ENCODE measurements around the gene CTNNA3. TPM values are rescaled to one million over a fixed set of nuclear protein-coding genes. Genes with fewer than 3 reads are reported as not detected.
A peak's percentile ranks its signal among the peaks of the same experiment; 100 is the strongest.
"Not testable (repeated sequence)": the region's sequence is repeated elsewhere in the genome, so short reads cannot be mapped to it uniquely, and the experiment has no call there.

The CTNNA3 gene
- total RNA-seq, 4 donors from 2014 or later: 1.2 to 7.1 (median 1.3) TPM

DNA sequence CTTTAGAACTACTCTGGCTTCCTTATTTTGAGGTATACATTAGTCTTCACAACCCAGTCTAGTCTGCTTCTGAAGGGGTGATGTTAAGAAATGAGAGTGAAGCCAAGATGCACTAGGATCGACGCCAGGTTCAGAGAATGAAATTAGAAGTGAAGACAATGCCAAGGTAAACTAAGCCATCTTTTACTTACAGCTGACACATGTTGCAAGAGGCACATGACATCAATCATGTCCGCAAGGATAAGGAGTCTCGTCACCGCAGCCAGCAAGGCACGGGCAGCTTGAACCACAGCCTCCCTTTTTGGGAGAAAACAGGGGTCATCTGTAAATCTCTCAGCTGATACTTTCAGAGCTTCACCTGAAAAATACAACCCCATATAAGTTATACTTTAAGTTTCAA is 156.7 kb downstream of the CTNNA3 start:
- ATAC-seq (ENCODE audit: low FRiP score) (no peak), DNase-seq (ENCODE audit: low spot score) (no peak)
- TF ChIP-seq, protein P1, sequence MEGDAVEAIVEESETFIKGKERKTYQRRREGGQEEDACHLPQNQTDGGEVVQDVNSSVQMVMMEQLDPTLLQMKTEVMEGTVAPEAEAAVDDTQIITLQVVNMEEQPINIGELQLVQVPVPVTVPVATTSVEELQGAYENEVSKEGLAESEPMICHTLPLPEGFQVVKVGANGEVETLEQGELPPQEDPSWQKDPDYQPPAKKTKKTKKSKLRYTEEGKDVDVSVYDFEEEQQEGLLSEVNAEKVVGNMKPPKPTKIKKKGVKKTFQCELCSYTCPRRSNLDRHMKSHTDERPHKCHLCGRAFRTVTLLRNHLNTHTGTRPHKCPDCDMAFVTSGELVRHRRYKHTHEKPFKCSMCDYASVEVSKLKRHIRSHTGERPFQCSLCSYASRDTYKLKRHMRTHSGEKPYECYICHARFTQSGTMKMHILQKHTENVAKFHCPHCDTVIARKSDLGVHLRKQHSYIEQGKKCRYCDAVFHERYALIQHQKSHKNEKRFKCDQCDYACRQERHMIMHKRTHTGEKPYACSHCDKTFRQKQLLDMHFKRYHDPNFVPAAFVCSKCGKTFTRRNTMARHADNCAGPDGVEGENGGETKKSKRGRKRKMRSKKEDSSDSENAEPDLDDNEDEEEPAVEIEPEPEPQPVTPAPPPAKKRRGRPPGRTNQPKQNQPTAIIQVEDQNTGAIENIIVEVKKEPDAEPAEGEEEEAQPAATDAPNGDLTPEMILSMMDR (IDR thresholded peaks at IDR 0.05): no peak

DNA sequence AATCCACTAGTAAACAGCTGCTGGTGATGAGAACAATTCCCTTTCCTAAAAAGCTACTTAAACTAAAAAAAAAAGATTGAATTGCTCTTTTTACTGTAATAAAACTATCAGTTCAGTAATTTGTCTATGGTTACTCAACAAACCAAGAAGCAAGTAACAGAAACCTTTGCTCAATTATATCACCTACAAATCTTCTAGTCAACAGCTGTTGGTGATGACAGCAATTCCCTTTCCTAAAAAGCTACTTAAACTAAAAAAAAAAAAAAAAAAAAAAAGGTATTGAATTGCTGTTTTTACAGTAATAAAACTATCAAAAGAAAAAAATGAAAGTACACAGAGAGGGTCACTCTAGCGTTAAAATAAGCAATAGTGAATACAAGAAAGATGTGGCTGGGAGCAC is 158.1 kb downstream of the CTNNA3 start:
- ATAC-seq (ENCODE audit: low FRiP score): no peak
- TF ChIP-seq, protein P1 (IDR thresholded peaks at IDR 0.05): no peak
- DNase-seq (ENCODE audit: low spot score): no peak

DNA sequence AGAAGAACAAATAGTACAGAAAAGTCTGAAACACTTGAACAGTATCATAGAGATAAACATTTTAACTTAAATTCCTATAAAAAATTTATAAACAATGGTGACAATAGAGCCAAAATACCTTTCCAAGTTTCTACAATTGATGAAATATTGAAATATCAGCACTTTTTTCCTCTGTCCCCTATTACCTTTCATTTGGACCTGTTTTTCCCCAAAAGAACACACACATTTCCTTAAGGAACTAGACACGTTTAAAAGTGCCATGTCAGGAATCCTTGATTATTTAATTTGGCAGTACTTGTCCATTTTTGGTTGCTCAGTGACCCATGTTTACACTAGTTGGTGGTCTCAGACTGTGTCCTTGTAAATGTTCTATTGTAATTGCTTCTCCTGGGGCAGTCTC is 162.6 kb downstream of the CTNNA3 start:
- DNase-seq (ENCODE audit: low spot score): no peak
- ATAC-seq (ENCODE audit: low FRiP score): no peak
- TF ChIP-seq, protein P1 (IDR thresholded peaks at IDR 0.05): no peak

DNA sequence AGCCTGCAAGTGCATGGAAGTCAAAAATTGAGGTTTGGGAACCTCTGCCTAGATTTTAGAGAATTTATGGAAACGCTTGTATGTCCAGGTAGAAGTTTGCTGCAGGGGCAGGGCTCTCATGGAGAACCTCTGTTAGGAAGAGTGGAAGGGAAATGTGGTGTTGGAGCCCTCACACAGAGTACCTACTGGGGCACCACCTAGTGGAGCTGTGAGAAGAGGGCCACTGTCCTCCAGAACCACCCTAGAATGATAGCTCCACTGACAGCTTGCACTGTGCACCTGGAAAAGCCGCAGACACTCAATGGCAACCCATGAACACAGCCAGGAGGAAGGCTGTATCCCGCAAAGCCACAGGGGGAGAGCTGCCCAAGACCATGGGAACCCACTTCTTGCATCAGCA is 165.0 kb downstream of the CTNNA3 start:
- ATAC-seq (ENCODE audit: low FRiP score): not testable (repeated sequence)

DNA sequence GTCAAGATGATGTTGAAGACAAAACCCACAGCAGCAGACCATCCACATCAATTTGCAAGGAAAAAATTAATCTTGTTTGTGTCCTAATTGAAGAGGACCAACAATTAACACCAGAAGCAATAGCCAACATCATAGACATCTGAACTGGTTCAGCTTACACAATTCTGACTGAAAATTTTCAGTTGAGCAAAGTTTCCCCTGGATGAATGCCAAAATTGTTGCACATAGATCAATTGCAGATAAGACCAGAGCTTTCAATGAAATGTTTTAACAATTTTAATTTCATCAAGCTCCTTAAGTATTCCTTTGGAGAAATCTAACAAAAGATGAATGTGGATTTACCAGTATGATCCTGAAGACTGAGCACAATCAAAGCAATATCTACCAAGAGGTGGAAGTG is 168.6 kb downstream of the CTNNA3 start:
- TF ChIP-seq, protein P1 (IDR thresholded peaks at IDR 0.05): no peak
- DNase-seq (ENCODE audit: low spot score): no peak
- no peak for ATAC-seq (ENCODE audit: low FRiP score)

More for the DNA sequence above, 165.0 kb downstream of the CTNNA3 start:
- DNase-seq (ENCODE audit: low spot score): not testable (repeated sequence)

DNA sequence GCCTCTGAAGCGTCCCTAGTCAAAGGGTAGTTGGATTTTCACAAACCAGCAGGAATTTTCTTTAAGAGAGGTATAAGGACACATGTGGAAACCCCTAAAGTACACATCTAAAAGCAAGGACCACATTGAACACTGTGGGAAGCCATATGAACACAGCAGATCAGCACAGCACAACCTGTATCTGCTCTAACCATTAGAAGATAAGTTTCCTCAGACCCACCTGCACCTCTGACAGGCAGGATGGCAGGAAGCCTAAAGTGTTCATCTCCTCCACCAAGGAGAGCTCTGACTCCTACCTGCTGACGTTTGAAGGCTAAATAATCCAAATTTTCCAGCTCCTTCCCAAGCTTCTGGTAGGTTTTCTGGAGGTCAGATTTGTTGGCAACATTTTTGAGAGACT is 174.4 kb downstream of the CTNNA3 start:
- TF ChIP-seq, protein P1 (IDR thresholded peaks at IDR 0.05): no peak
- DNase-seq (ENCODE audit: low spot score) (no peak), ATAC-seq (ENCODE audit: low FRiP score) (no peak)

DNA sequence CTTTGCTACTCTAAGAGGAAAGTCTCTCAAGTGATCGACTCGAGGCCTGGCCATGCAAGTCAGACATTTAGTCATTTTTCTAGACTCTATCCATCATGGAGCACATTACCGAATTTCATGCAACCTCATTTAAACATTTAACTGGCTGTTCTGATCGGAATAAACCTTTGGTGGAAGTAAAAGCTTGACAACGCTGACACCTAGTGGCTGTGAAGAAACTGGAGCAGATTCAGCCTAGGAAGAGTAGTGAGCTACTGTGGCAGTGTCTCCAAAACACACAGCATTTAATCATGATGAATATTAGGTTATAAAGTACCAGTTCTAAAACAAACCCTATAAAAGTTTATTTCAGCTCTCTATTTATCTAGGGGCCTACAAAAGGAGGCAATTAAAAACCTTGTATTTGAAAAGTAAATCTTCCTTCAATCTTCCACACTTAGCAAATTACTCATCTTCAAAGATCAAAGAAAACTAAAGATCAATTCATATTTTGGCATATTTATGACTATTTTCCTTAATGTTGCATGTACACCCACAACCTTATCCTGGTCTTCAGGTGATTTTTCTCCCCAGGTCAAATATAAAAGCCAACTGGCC is 175.0 kb downstream of the CTNNA3 start:
- TF ChIP-seq, protein P1 (IDR thresholded peaks at IDR 0.05): no peak
- peak; percentile 70 for ATAC-seq (ENCODE audit: low FRiP score)
- no peak for DNase-seq (ENCODE audit: low spot score)

Measured in omental fat pad (tissue), 4 donors.